Esophagus muscularis mucosa (tissue), 4 donors: Measurements from ENCODE around the gene DEFB132. TPM values are rescaled to one million over a fixed set of nuclear protein-coding genes. Genes with fewer than 3 reads are reported as not detected.
"Not testable (repeated sequence)": the region's sequence is repeated elsewhere in the genome, so short reads cannot be mapped to it uniquely, and the experiment has no call there.

ENCODE experiments used
- DNase-seq: peaks from one replicate; pipeline ENCODE4 v3.0.0-alpha.2; 2017; ENCODE audit errors: extremely low spot score
- H3K27ac ChIP-seq, 4 donors: fragments of 200-600 bp; sonication (generic); replicated peaks in 1 of 4; 1 replicate in 3 of 4; 2 replicates in 1 of 4; pipeline ENCODE4 v1.5.1; 2016 to 2019; ENCODE audit warnings: mild to moderate bottlenecking in 1 of 4
- H3K27me3 ChIP-seq, 4 donors: fragments of 200-600 bp; sonication (generic); one replicate each; pipeline versions ENCODE4 v1.5.1 to v1.6.0; 2016 to 2019
- H3K36me3 ChIP-seq, 4 donors: fragments of 200-600 bp; sonication (generic); one replicate each; pipeline ENCODE4 v1.5.1; 2016 to 2019
- H3K4me1 ChIP-seq, 4 donors: fragments of 200-600 bp; sonication (generic); one replicate each; pipeline ENCODE4 v1.5.1; 2016 to 2019
- H3K4me3 ChIP-seq, 4 donors: fragments of 200-600 bp; sonication (generic); 1 replicate in 2 of 4; 2 replicates in 2 of 4; pipeline ENCODE4 v1.5.1; 2016 to 2019; ENCODE audit warnings: mild to moderate bottlenecking in 4 of 4, moderate library complexity in 1 of 4
- H3K9me3 ChIP-seq, 4 donors: fragments of 200-600 bp; sonication (generic); 1 replicate in 3 of 4; 2 replicates in 1 of 4; pipeline ENCODE4 v1.5.1; 2016 to 2019
- EP300 ChIP-seq: sonication (generic); formaldehyde crosslinking; IDR thresholded peaks from one replicate; pipeline ENCODE4 v1.6.1; 2017; ENCODE audit warnings: antibody characterized with exemption
- POLR2A ChIP-seq: fragments of 450-650 bp; IDR thresholded peaks from one replicate; pipeline ENCODE4 v1.6.1; 2017; ENCODE audit warnings: antibody characterized with exemption, moderate library complexity, mild to moderate bottlenecking, low read depth
- POLR2AphosphoS5 ChIP-seq, 2 donors: sonication (generic); formaldehyde crosslinking; IDR thresholded peaks; one replicate each; pipeline ENCODE4 v1.6.1; 2017; ENCODE audit warnings: antibody characterized with exemption in 2 of 2
- WGBS: methylation state at CpG from one replicate; pipeline ENCODE4 v1.1.5; 2018; 5-methylcytosine and 5-hydroxymethylcytosine counted together
- intact Hi-C: fragments of 100-400 bp; cut with DNase I; formaldehyde crosslinking; loops from one replicate; pipeline ENCODE4 v1.15.1; 2023
- total RNA-seq, 4 donors: library from RNA; depleted of rRNA; stranded (reverse); fragments of >200 nt; gene quantifications; one replicate each; pipeline versions ENCODE4 v1.1.0 to v1.2.1, GENCODE V29; 2016
- TF ChIP-seq, protein P1 (sequence below), 3 experiments: fragments of 200-600 bp in 2 of 3; fragments of 450-650 bp in 1 of 3; sonication (generic) in 2 of 3; IDR thresholded peaks; one replicate each; pipeline ENCODE4 v1.5.1; 2017 to 2019; ENCODE audit warnings: antibody characterized with exemption in 3 of 3, mild to moderate bottlenecking in 2 of 3, moderate library complexity in 1 of 3

The DEFB132 gene
- total RNA-seq, 4 donors from 2014 or later = not detected

DNA sequence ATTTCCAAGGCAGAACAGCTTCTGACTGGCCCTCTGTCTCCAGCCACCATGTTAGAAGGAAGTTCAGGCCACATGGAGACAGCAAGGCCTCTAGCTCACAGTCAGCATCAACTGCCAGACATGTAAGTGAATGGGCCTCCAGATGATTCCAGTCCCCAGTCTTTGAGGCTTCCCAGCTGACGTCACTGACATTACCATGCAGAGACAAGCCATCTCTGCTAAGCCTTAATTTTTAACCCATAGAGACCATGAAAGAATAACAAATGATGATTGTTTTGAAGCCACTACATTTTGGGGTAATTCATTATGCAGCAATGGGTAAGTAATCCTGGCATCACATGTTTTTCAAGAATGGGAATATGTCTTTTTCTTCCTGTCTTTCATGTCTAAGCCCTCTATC, 41.7 kb upstream of the DEFB132 start:
- 67% methylated on average over 1 of the region's 1 CpG for WGBS
- Histone ChIP-seq H3K9me3 (no peaks in the 10 kb centered on the region), H3K36me3 (no peaks in the 10 kb centered on the region), H3K4me1 (no peaks in the 10 kb centered on the region), H3K27ac (no peak overlapping the region), H3K4me3 (no peak overlapping the region), H3K27me3 (peaks cover 0 to 46% (median 0%) of the 10 kb centered on the region in 4 donors)
- TF ChIP-seq POLR2AphosphoS5 (IDR thresholded peaks at IDR 0.05) = no peak
- TF ChIP-seq, protein P1, sequence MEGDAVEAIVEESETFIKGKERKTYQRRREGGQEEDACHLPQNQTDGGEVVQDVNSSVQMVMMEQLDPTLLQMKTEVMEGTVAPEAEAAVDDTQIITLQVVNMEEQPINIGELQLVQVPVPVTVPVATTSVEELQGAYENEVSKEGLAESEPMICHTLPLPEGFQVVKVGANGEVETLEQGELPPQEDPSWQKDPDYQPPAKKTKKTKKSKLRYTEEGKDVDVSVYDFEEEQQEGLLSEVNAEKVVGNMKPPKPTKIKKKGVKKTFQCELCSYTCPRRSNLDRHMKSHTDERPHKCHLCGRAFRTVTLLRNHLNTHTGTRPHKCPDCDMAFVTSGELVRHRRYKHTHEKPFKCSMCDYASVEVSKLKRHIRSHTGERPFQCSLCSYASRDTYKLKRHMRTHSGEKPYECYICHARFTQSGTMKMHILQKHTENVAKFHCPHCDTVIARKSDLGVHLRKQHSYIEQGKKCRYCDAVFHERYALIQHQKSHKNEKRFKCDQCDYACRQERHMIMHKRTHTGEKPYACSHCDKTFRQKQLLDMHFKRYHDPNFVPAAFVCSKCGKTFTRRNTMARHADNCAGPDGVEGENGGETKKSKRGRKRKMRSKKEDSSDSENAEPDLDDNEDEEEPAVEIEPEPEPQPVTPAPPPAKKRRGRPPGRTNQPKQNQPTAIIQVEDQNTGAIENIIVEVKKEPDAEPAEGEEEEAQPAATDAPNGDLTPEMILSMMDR (IDR thresholded peaks at IDR 0.05) = no peak
- no peak for TF ChIP-seq POLR2A
- no peak for TF ChIP-seq EP300
- intact Hi-C loops = no loop called here
- DNase-seq = no peak

DNA sequence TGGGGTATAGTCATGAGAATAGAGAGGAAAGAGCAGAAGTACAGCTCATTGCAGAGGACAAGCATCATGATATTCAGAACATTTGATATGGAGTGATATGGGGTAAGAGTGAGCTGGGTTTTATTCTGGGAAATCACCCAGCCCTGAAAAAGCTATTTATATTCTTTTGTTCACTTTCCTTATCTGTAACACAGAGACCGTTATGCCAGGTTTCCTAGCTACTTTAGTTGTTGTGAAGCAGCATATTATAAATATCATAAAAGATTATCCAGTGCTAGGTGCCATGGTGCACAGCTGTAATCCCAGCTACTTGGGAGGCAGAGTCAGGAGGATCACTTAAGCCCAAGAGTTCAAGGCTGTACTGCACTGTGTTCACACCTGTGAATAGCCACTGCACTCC, 40.3 kb upstream of the DEFB132 start:
- intact Hi-C loops = no loop called here
- Histone ChIP-seq H3K27me3 (peaks cover 0 to 47% (median 0%) of the 10 kb centered on the region in 4 donors), H3K36me3 (no peaks in the 10 kb centered on the region), H3K4me1 (no peaks in the 10 kb centered on the region), H3K27ac (no peak overlapping the region), H3K9me3 (no peaks in the 10 kb centered on the region), H3K4me3 (no peak overlapping the region)
- TF ChIP-seq POLR2A (no peak), POLR2AphosphoS5 (IDR thresholded peaks at IDR 0.05) (no peak), EP300 (no peak)
- TF ChIP-seq, protein P1 (IDR thresholded peaks at IDR 0.05) = no peak
- no peak for DNase-seq
- 71% methylated on average over 1 of the region's 1 CpG for WGBS

- Histone ChIP-seq H3K4me1 (no peaks in the 10 kb centered on the region), H3K4me3 (no peak overlapping the region), H3K27ac (no peak overlapping the region), H3K9me3 (no peaks in the 10 kb centered on the region), H3K36me3 (no peaks in the 10 kb centered on the region), H3K27me3 (peaks cover 0 to 47% (median 0%) of the 10 kb centered on the region in 4 donors)
- intact Hi-C loops = no loop called here
- no peak for TF ChIP-seq EP300
- TF ChIP-seq POLR2AphosphoS5 (IDR thresholded peaks at IDR 0.05) = no peak
- TF ChIP-seq, protein P1 (IDR thresholded peaks at IDR 0.05) = peak in 1 of 3 experiments; percentile 5
- TF ChIP-seq POLR2A = no peak
- no peak for DNase-seq
- 0% methylated on average over 1 of the region's 1 CpG for WGBS
Measured at GRCh38 chr20:219290-220115, 38.0 kb upstream of the DEFB132 start.

DNA sequence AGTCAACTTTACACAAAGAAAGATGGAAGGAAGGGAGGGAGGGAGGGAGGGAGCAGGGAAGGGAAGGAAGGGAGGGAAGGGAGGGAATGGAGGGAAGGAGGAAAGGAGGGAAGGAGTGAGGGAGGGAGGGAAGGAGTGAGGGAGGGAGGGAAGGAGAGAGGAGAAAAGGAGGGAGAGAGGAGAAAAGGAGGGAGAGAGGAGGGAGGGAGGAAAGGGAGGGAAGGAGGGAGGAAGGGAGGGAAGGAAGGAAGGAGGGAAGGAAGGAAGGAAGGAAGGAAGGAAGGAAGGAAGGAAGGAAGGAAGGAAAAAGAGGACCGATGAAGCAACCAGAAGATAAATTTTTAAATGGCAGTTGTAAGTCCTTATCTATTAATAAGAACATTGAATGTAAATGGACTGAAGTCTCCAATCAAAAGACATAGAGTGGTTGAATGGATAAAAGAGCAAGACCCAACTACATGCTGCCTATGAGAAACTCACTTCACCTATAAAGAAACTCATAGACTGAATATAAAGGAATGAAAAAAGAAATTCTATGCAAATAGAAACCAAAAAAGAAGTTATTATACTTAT, 36.2 kb upstream of the DEFB132 start:
- Histone ChIP-seq H3K4me3 (no peak overlapping the region), H3K36me3 (no peaks in the 10 kb centered on the region), H3K9me3 (no peaks in the 10 kb centered on the region), H3K27ac (no peak overlapping the region), H3K4me1 (no peaks in the 10 kb centered on the region), H3K27me3 (peaks cover 0 to 37% (median 0%) of the 10 kb centered on the region in 4 donors)
- TF ChIP-seq EP300 (no peak), POLR2AphosphoS5 (IDR thresholded peaks at IDR 0.05) (no peak), POLR2A (no peak)
- TF ChIP-seq, protein P1 (IDR thresholded peaks at IDR 0.05) = no peak
- intact Hi-C loops = no loop called here
- WGBS = 64% methylated on average over 1 of the region's 1 CpG
- DNase-seq = no peak

DNA sequence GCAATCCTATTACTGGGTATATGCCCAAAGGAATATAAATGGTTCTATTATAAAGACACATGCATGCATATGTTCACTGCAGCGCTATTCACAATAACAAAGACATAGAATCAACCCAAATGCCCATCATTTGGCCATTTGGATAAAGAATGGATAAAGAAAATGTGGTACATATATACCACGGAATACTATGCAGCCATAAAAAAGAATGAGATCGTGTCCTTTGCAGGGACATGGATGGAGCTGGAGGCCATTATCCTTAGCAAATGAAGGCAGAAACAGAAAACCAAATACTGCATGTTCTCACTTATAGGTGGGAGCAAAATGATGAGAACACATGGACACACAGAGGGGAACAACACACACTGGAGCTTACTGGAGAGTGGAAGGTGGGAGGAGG, 31.6 kb upstream of the DEFB132 start:
- 85% methylated on average over 3 of the region's 3 CpGs for WGBS
- intact Hi-C loops, DNase-seq, H3K4me1 ChIP-seq, H3K36me3 ChIP-seq, H3K27ac ChIP-seq, H3K4me3 ChIP-seq, H3K9me3 ChIP-seq: not testable (repeated sequence)
- H3K27me3 ChIP-seq = peaks cover 0 to 13% (median 0%) of the 10 kb centered on the region in 4 donors
